SK-N-SH (cell line): Measurements from ENCODE around the gene TMEM107. TPM values are rescaled to one million over a fixed set of nuclear protein-coding genes. Genes with fewer than 3 reads are reported as not detected.

Experiments
- CTCF ChIA-PET: fragments of 300-600, 350-600 bp; formaldehyde crosslinking; extraction: SDS; loops from one replicate; lab custom pipeline; 2021; lab: Yijun Ruan, JAX
- POLR2A ChIA-PET: fragments of 350-600 bp; sonication (Branson Sonifier 250); formaldehyde crosslinking; extraction: SDS; loops from one replicate; lab custom pipeline; 2020; ENCODE audit warnings: antibody characterized with exemption, inconsistent platforms; lab: Yijun Ruan, JAX
- DNase-seq: peaks from one replicate; pipeline ENCODE4 v3.0.0; 2012
- H2AFZ ChIP-seq: fragments of 200-600 bp; sonication (generic); 2 replicates; pipeline ENCODE4 v1.8.1; 2016; ENCODE audit warnings: antibody characterized with exemption, mild to moderate bottlenecking, low read depth
- H3F3A ChIP-seq: fragments of 200-600 bp; sonication (generic); replicated peaks from 2 replicates; pipeline ENCODE3; 2016; ENCODE audit warnings: antibody characterized with exemption, mild to moderate bottlenecking; ENCODE audit not compliant: insufficient read depth
- H3K27ac ChIP-seq, 2 experiments: fragments of 200-500 bp in 1 of 2; fragments of 200-600 bp in 1 of 2; sonication (Bioruptor generic) in 1 of 2; sonication (generic), shearing (Covaris generic) in 1 of 2; 2 replicates each; pipeline versions ENCODE4 v1.5.1 to v1.6.1; 2014 to 2016; ENCODE audit warnings: low read depth in 2 of 2, inconsistent platforms in 1 of 2, low read length in 1 of 2, mild to moderate bottlenecking in 1 of 2, mixed read lengths in 1 of 2
- H3K27me3 ChIP-seq: fragments of 200-600 bp; sonication (generic), shearing (Covaris generic); 2 replicates; pipeline ENCODE4 v1.6.1; 2016; ENCODE audit warnings: mixed run types; ENCODE audit not compliant: insufficient read depth
- H3K36me3 ChIP-seq, 2 experiments: fragments of 200-500 bp in 1 of 2; fragments of 200-600 bp in 1 of 2; sonication (Bioruptor generic) in 1 of 2; sonication (generic) in 1 of 2; replicated peaks in 1 of 2; 2 replicates each; pipeline versions ENCODE3 to v1.5.1; 2014 to 2016; ENCODE audit warnings: low read length in 1 of 2, mild to moderate bottlenecking in 1 of 2; ENCODE audit not compliant: insufficient read depth in 2 of 2, control insufficient read depth in 1 of 2
- H3K4me1 ChIP-seq, 2 experiments: fragments of 200-500 bp in 1 of 2; fragments of 200-600 bp in 1 of 2; sonication (Bioruptor generic) in 1 of 2; sonication (generic), shearing (Covaris generic) in 1 of 2; 2 replicates each; pipeline versions ENCODE4 v1.5.1 to v1.6.1; 2014 to 2016; ENCODE audit warnings: low read depth in 1 of 2, low read length in 1 of 2, mixed run types in 1 of 2; ENCODE audit not compliant: insufficient read depth in 2 of 2, control insufficient read depth in 1 of 2
- H3K4me2 ChIP-seq: fragments of 200-600 bp; sonication (generic), shearing (Covaris generic); 2 replicates; pipeline ENCODE4 v1.6.1; 2017; ENCODE audit warnings: mixed run types
- H3K4me3 ChIP-seq, 2 experiments: fragments of 200-500 bp in 1 of 2; fragments of 200-600 bp in 1 of 2; sonication (Bioruptor generic) in 1 of 2; sonication (generic), shearing (Covaris generic) in 1 of 2; 2 replicates each; pipeline versions ENCODE4 v1.5.1 to v1.8.1; 2014 to 2016; ENCODE audit warnings: low read depth in 2 of 2, inconsistent platforms in 1 of 2, low read length in 1 of 2, mild to moderate bottlenecking in 1 of 2, mixed read lengths in 1 of 2, moderate library complexity in 1 of 2
- H3K79me2 ChIP-seq: fragments of 200-600 bp; sonication (generic); 2 replicates; pipeline ENCODE4 v1.8.1; 2017; ENCODE audit warnings: mild to moderate bottlenecking; ENCODE audit not compliant: insufficient read depth
- H3K9ac ChIP-seq: fragments of 200-600 bp; sonication (generic); 2 replicates; pipeline ENCODE4 v1.6.1; 2017; ENCODE audit warnings: mixed run types
- H3K9me2 ChIP-seq: fragments of 200-600 bp; sonication (generic); 2 replicates; pipeline ENCODE4 v1.6.1; 2017; ENCODE audit warnings: mixed run types
- H3K9me3 ChIP-seq: fragments of 200-600 bp; sonication (generic); 2 replicates; pipeline ENCODE4 v1.6.1; 2017; ENCODE audit warnings: mixed run types, mild to moderate bottlenecking, moderate library complexity
- H4K20me1 ChIP-seq: fragments of 200-600 bp; sonication (generic); 2 replicates; pipeline ENCODE4 v1.6.1; 2017; ENCODE audit warnings: mild to moderate bottlenecking, mixed run types; ENCODE audit not compliant: insufficient read depth
- CHD2 ChIP-seq: fragments of 150-350 bp; IDR thresholded peaks from 2 replicates; pipeline ENCODE4 v1.6.1; 2018; ENCODE audit warnings: low read length; ENCODE audit not compliant: partially characterized antibody
- CTCF ChIP-seq: fragments of 200-600 bp; sonication (generic); IDR thresholded peaks from 2 replicates; pipeline ENCODE4 v1.6.1; 2017; ENCODE audit warnings: antibody characterized with exemption, mild to moderate bottlenecking, moderate library complexity
- EZH2phosphoT487 ChIP-seq: fragments of 200-600 bp; sonication (generic); IDR thresholded peaks from 2 replicates; pipeline ENCODE4 v1.6.1; 2017; ENCODE audit warnings: low read depth, mixed run types, mild to moderate bottlenecking, antibody characterized with exemption, moderate library complexity, borderline replicate concordance
- GABPA ChIP-seq: IDR thresholded peaks from 2 replicates; pipeline ENCODE4 v1.4.0; 2012; ENCODE audit warnings: low read depth, mild to moderate bottlenecking
- GATA2 ChIP-seq: sonication (generic); formaldehyde crosslinking; IDR thresholded peaks from 2 replicates; pipeline ENCODE4 v1.5.0; 2020; ENCODE audit warnings: mild to moderate bottlenecking, missing genetic modification reagents
- MAX ChIP-seq: IDR thresholded peaks from 2 replicates; pipeline ENCODE4 v1.4.0; 2012; ENCODE audit warnings: low read depth
- MXI1 ChIP-seq: IDR thresholded peaks from 2 replicates; pipeline ENCODE4 v1.6.1; 2012; ENCODE audit warnings: mild to moderate bottlenecking, low read depth, low read length, improper control_type of control experiment
- POLR2AphosphoS5 ChIP-seq: IDR thresholded peaks from 2 replicates; pipeline ENCODE4 v1.6.1; 2012; ENCODE audit warnings: low read depth, low read length
- REST ChIP-seq: IDR thresholded peaks from 2 replicates; pipeline ENCODE4 v1.6.1; 2012; ENCODE audit warnings: mild to moderate bottlenecking, low read depth, low read length, moderate library complexity
- RFX5 ChIP-seq: IDR thresholded peaks from 2 replicates; pipeline ENCODE4 v1.6.1; 2012; ENCODE audit warnings: mild to moderate bottlenecking, improper control_type of control experiment, low read length
- USF2 ChIP-seq: fragments of 150-350 bp; IDR thresholded peaks from 2 replicates; pipeline ENCODE4 v1.6.1; 2017; ENCODE audit warnings: antibody characterized with exemption, low read length, low read depth, borderline replicate concordance
- WGBS: methylation state at CpG from one replicate; pipeline ENCODE4 v1.1.6; 2017; ENCODE audit warnings: low lambda C conversion rate; 5-methylcytosine and 5-hydroxymethylcytosine counted together
- polyA plus RNA-seq, 3 experiments: library from polyadenylated mRNA; depleted of rRNA; stranded (reverse); fragments of >200 nt; gene quantifications; 2 replicates each; pipeline ENCODE4 v1.2.3, GENCODE V29; 2012

TMEM107 gene
- polyA plus RNA-seq, 1 of the 3 experiments (the other 2 are of a cell fraction): 18.6 TPM

- Histone ChIP-seq H3K27me3 (no peaks in the 10 kb centered on the region), H3K27ac (no peak overlapping the region), H3K79me2 (peaks cover 16% of the 10 kb centered on the region; the same call in 1 of the 2 replicates), H3K4me2 (no peak overlapping the region), H3F3A (peaks cover 5% of the 10 kb centered on the region), H3K36me3 (peaks cover 17 to 59% of the 10 kb centered on the region in 2 experiments), H3K9me3 (no peaks in the 10 kb centered on the region), H3K4me3 (no peak overlapping the region), H3K9ac (no peak overlapping the region), H2AFZ (no peak overlapping the region), H4K20me1 (peaks cover 9% of the 10 kb centered on the region; the same call in 1 of the 2 replicates), H3K9me2 (no peaks in the 10 kb centered on the region), H3K4me1 (peaks cover 7% of the 10 kb centered on the region in 2 experiments; a peak in 2 of 4 replicates)
- WGBS: 97% methylated on average over 19 of the region's 26 CpGs
- no peak for DNase-seq
- ChIA-PET POLR2A (no interaction called here), CTCF (interaction anchor here (1.9 kb wide), 1 partner anchor 9 kb away, joined by 12 read pairs; no protein-coding TSS in a partner anchor)
- TF ChIP-seq GABPA (no peak), RFX5 (no peak), REST (no peak), GATA2 (CRISPR knock-in tag) (no peak), EZH2phosphoT487 (no peak), POLR2AphosphoS5 (no peak), MAX (no peak), CTCF (no peak), CHD2 (no peak), MXI1 (no peak), USF2 (no peak)
Measured at GRCh38 chr17:8147141-8147804, 28.9 kb downstream of the TMEM107 start.
